Ishikawa (cell line): ENCODE data around the gene ATP2A2.

Source experiments
- CREB1 ChIP-seq: IDR thresholded peaks from 2 replicates; pipeline ENCODE4 v1.6.1; 2012; ENCODE audit warnings: low read depth
- EGR1 ChIP-seq: IDR thresholded peaks from 2 replicates; pipeline ENCODE4 v1.6.1; 2012
- FOXM1 ChIP-seq: IDR thresholded peaks from 2 replicates; pipeline ENCODE4 v1.6.1; 2012; ENCODE audit warnings: low read depth, borderline replicate concordance
- MAX ChIP-seq: IDR thresholded peaks from 2 replicates; pipeline ENCODE4 v1.6.1; 2012
- NFIC ChIP-seq: IDR thresholded peaks from 2 replicates; pipeline ENCODE4 v1.6.1; 2012
- RAD21 ChIP-seq: IDR thresholded peaks from 2 replicates; pipeline ENCODE4 v1.6.1; 2012; ENCODE audit warnings: low read depth
- REST ChIP-seq: IDR thresholded peaks from 2 replicates; pipeline ENCODE4 v1.6.1; 2012; ENCODE audit warnings: low read depth, mild to moderate bottlenecking
- TCF12 ChIP-seq: IDR thresholded peaks from 2 replicates; pipeline ENCODE4 v1.6.1; 2012; ENCODE audit warnings: low read depth
- TEAD4 ChIP-seq: IDR thresholded peaks from 2 replicates; pipeline ENCODE4 v1.6.1; 2012
- USF1 ChIP-seq: IDR thresholded peaks from 2 replicates; pipeline ENCODE4 v1.6.1; 2012
- YY1 ChIP-seq: IDR thresholded peaks from 2 replicates; pipeline ENCODE4 v1.6.1; 2012; ENCODE audit warnings: low read depth
- ZBTB7A ChIP-seq: IDR thresholded peaks from 2 replicates; pipeline ENCODE4 v1.6.1; 2012; ENCODE audit warnings: low read depth

Gene ATP2A2

GRCh38 chr12:110379197-110379596 lies 98.2 kb downstream of the ATP2A2 start:
- TF ChIP-seq TEAD4 = no peak

- TF ChIP-seq MAX (no peak), NFIC (no peak), ZBTB7A (no peak), EGR1 (no peak), USF1 (no peak), FOXM1 (no peak), CREB1 (no peak), TEAD4 (no peak), TCF12 (no peak), REST (no peak), RAD21 (no peak), YY1 (no peak)
Observed at GRCh38 chr12:110379631-110380030, 98.6 kb downstream of the ATP2A2 start.

DNA sequence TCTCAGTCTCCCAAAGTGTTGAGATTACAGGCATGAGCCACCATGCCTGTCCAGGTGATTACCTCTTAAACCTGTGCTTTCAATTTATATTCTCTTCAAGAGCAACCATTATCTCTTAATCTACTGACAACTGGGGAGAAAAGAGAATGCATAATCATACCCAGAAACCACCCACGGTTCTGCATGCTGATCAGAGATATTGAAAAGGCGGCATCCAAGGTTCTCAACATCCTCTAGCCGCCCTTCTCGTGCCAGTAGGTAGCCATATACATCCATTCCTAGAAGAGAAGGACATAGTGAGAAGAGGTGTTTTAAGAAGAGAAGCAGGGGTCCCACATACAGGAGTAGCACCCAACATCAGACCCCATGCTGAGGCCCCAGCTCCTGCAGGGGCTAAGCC lies 101.6 kb downstream of the ATP2A2 start:
- TF ChIP-seq EGR1 (no peak), ZBTB7A (no peak), USF1 (no peak), FOXM1 (no peak), YY1 (no peak), TEAD4 (no peak), MAX (no peak), REST (no peak)
